MM.1S (cell line): ENCODE data around the gene GLT8D2.

Experiments used
- CTCF ChIP-seq: fragments of 300-600 bp; sonication (generic); IDR thresholded peaks from 2 replicates; pipeline ENCODE4 v1.5.1; 2016; ENCODE audit warnings: antibody characterized with exemption, low read length, mixed read lengths
- EZH2 ChIP-seq: fragments of 300-600 bp; sonication (generic); optimal IDR thresholded peaks from 2 replicates; pipeline ENCODE3; 2017; ENCODE audit warnings: low read depth, mild to moderate bottlenecking, antibody characterized with exemption, low read length, mixed read lengths

GRCh38 chr12:104055686-104056388 is 5.8 kb upstream of the GLT8D2 start:
- TF ChIP-seq CTCF, result no peak
- no peak for TF ChIP-seq EZH2
